ENCODE measurements around the gene VTI1A.
"Not testable (repeated sequence)": the region's sequence is repeated elsewhere in the genome, so short reads cannot be mapped to it uniquely, and the experiment has no call there.

The VTI1A gene

GRCh38 chr10:112585960-112586359, 138.9 kb downstream of the VTI1A start:
- no peak for DNase-seq (ENCODE audit: low spot score)

- DNase-seq (ENCODE audit: low spot score): no peak
Measured at GRCh38 chr10:112587729-112588128, 140.7 kb downstream of the VTI1A start.

GRCh38 chr10:112588225-112588990, 141.4 kb downstream of the VTI1A start:
- DNase-seq (ENCODE audit: low spot score): no peak

GRCh38 chr10:112589081-112589480, 142.1 kb downstream of the VTI1A start:
- no peak for DNase-seq (ENCODE audit: low spot score)

- not testable (repeated sequence) for DNase-seq (ENCODE audit: low spot score)
Measured at GRCh38 chr10:112590786-112591185, 143.8 kb downstream of the VTI1A start.

- DNase-seq (ENCODE audit: low spot score): no peak
Measured at GRCh38 chr10:112593023-112593422, 146.0 kb downstream of the VTI1A start.

GRCh38 chr10:112601214-112602090, 154.4 kb downstream of the VTI1A start:
- DNase-seq (ENCODE audit: low spot score): no peak

GRCh38 chr10:112603062-112603461, 156.0 kb downstream of the VTI1A start:
- DNase-seq (ENCODE audit: low spot score): no peak

GRCh38 chr10:112605063-112605462, 158.0 kb downstream of the VTI1A start:
- no peak for DNase-seq (ENCODE audit: low spot score)

GRCh38 chr10:112607506-112607905, 160.5 kb downstream of the VTI1A start:
- DNase-seq (ENCODE audit: low spot score): no peak

- DNase-seq (ENCODE audit: low spot score): peak; percentile 64
Measured at GRCh38 chr10:112613620-112614019, 166.6 kb downstream of the VTI1A start.

- no peak for DNase-seq (ENCODE audit: low spot score)
Measured at GRCh38 chr10:112614072-112614471, 167.1 kb downstream of the VTI1A start.

- no peak for DNase-seq (ENCODE audit: low spot score)
Measured at GRCh38 chr10:112614586-112614985, 167.6 kb downstream of the VTI1A start.

- no peak for DNase-seq (ENCODE audit: low spot score)
Measured at GRCh38 chr10:112615269-112615668, 168.3 kb downstream of the VTI1A start.

GRCh38 chr10:112616647-112617046, 169.6 kb downstream of the VTI1A start:
- no peak for DNase-seq (ENCODE audit: low spot score)

GRCh38 chr10:112618814-112619213, 171.8 kb downstream of the VTI1A start:
- DNase-seq (ENCODE audit: low spot score): no peak

- DNase-seq (ENCODE audit: low spot score): no peak
Measured at GRCh38 chr10:112619556-112619955, 172.5 kb downstream of the VTI1A start.

GRCh38 chr10:112622786-112623185, 175.8 kb downstream of the VTI1A start:
- DNase-seq (ENCODE audit: low spot score): no peak

- DNase-seq (ENCODE audit: low spot score): no peak
Measured at GRCh38 chr10:112624546-112625048, 177.6 kb downstream of the VTI1A start.

GRCh38 chr10:112628951-112629609, 182.1 kb downstream of the VTI1A start:
- DNase-seq (ENCODE audit: low spot score): no peak

GRCh38 chr10:112631501-112632400, 184.7 kb downstream of the VTI1A start:
- DNase-seq (ENCODE audit: low spot score): no peak
